K562 (cell line): Measurements from ENCODE around the gene NAE1. TPM values are rescaled to one million over a fixed set of nuclear protein-coding genes. Genes with fewer than 3 reads are reported as not detected.
"Not testable (repeated sequence)": the region's sequence is repeated elsewhere in the genome, so short reads cannot be mapped to it uniquely, and the experiment has no call there.

Experiments used
- ATAC-seq: fragments of 200-7000 bp; cut with Tn5 transposase; 3 replicates; pipeline ENCODE4 v1.9.1; 2020; ENCODE audit warnings: moderate library complexity
- BruUV-seq: library from RNA; stranded (reverse); fragments of 400-500 nt; replicated peaks from 2 replicates; lab custom pipeline; 2021; lab: Mats Ljungman, UMichigan
- CTCF ChIA-PET: fragments of 300-600 bp; formaldehyde crosslinking; extraction: SDS; loops from one replicate; lab custom pipeline; 2021; ENCODE audit warnings: low intra/inter-chr PET ratio; lab: Yijun Ruan, JAX
- POLR2A ChIA-PET: fragments of 300-600, 350-650 bp; sonication (Branson Sonifier 250); formaldehyde crosslinking; extraction: SDS; loops from one replicate; lab custom pipeline; 2021; ENCODE audit warnings: antibody characterized with exemption, inconsistent platforms; lab: Yijun Ruan, JAX
- DNase-seq, 4 experiments: peaks; one replicate each; pipeline versions ENCODE4 v3.0.0 to v3.0.0-alpha.2; 2011 to 2018; ENCODE audit warnings: low spot score in 3 of 4, mixed read lengths in 3 of 4; ENCODE audit errors: extremely low read depth in 1 of 4
- FAIRE-seq: peaks from 2 replicates; lab custom pipeline; 2011; peaks lifted over from hg19 to GRCh38; lab: Jason Lieb, UNC
- H2AFZ ChIP-seq: 2 replicates; pipeline ENCODE4 v1.6.0; 2011; ENCODE audit warnings: low read depth, low read length, control low read depth, inconsistent platforms
- H3K27ac ChIP-seq: fragments of 200-600 bp; 3 replicates; pipeline ENCODE4 v1.8.0; 2011; ENCODE audit warnings: low read depth, mild to moderate bottlenecking, control low read depth, inconsistent platforms, low read length, moderate library complexity, mixed read lengths; ENCODE audit errors: extremely low read depth
- H3K27me3 ChIP-seq, 2 experiments: fragments of 300-600 bp in 1 of 2; 2 replicates in 1 of 2; 3 replicates in 1 of 2; pipeline versions ENCODE4 v1.6.0 to v1.8.0; 2011; ENCODE audit warnings: inconsistent platforms in 2 of 2, low read length in 2 of 2, mild to moderate bottlenecking in 1 of 2, mixed read lengths in 1 of 2, moderate library complexity in 1 of 2; ENCODE audit not compliant: control insufficient read depth in 2 of 2, insufficient read depth in 2 of 2
- H3K36me3 ChIP-seq: fragments of 300-600 bp; 3 replicates; pipeline ENCODE4 v1.8.0; 2011; ENCODE audit warnings: mild to moderate bottlenecking, low read length, inconsistent platforms; ENCODE audit not compliant: control insufficient read depth, insufficient read depth
- H3K4me1 ChIP-seq, 2 experiments: fragments of 200-600 bp in 1 of 2; replicated peaks in 1 of 2; 2 replicates in 1 of 2; 3 replicates in 1 of 2; pipeline versions ENCODE4 v1.5.1 to v1.8.0; 2011; ENCODE audit warnings: inconsistent platforms in 2 of 2, low read length in 2 of 2, mild to moderate bottlenecking in 1 of 2, mixed read lengths in 1 of 2, moderate library complexity in 1 of 2; ENCODE audit not compliant: control insufficient read depth in 2 of 2, insufficient read depth in 2 of 2
- H3K4me2 ChIP-seq: 2 replicates; pipeline ENCODE4 v1.6.1; 2011; ENCODE audit warnings: low read length, control low read depth, inconsistent platforms, mixed read lengths; ENCODE audit not compliant: insufficient read depth
- H3K4me3 ChIP-seq: fragments of 200-600 bp; sonication (generic), shearing (Covaris generic); 2 replicates; pipeline ENCODE4 v1.5.1; 2016; ENCODE audit warnings: control low read depth, inconsistent platforms
- H3K79me2 ChIP-seq: fragments of 200-600 bp; 3 replicates; pipeline ENCODE4 v1.8.0; 2011; ENCODE audit warnings: low read length, inconsistent platforms; ENCODE audit not compliant: control insufficient read depth, insufficient read depth
- H3K9ac ChIP-seq, 2 experiments: 2 replicates each; pipeline versions ENCODE4 v1.6.0 to v1.6.1; 2011; ENCODE audit warnings: low read depth in 2 of 2, low read length in 2 of 2, control low read depth in 1 of 2, inconsistent platforms in 1 of 2, mild to moderate bottlenecking in 1 of 2, mixed read lengths in 1 of 2; ENCODE audit not compliant: insufficient read depth in 1 of 2
- H3K9me1 ChIP-seq: one replicate; pipeline ENCODE4 v1.6.0; 2011; ENCODE audit warnings: inconsistent platforms, mild to moderate bottlenecking, low read length, moderate library complexity; ENCODE audit not compliant: control insufficient read depth, insufficient read depth
- H3K9me3 ChIP-seq: replicated peaks from 2 replicates; pipeline ENCODE4 v1.5.1; 2011; ENCODE audit warnings: low read depth, low read length, inconsistent platforms; ENCODE audit not compliant: control insufficient read depth, insufficient read depth
- H4K20me1 ChIP-seq: replicated peaks from 2 replicates; pipeline ENCODE4 v1.6.1; 2011; ENCODE audit warnings: low read length, inconsistent platforms, mixed read lengths; ENCODE audit not compliant: control insufficient read depth, insufficient read depth
- FOSL1 ChIP-seq: fragments of 200-800 bp; sonication (Bioruptor generic); conservative IDR thresholded peaks from 2 replicates; pipeline ENCODE4 v1.6.1; 2016; ENCODE audit warnings: missing genetic modification characterization, missing compliant biosample characterization
- NCOA2 ChIP-seq, 2 experiments: fragments of 450-650 bp; IDR thresholded peaks; 2 replicates each; pipeline ENCODE4 v1.6.1; 2018; ENCODE audit warnings: mild to moderate bottlenecking in 2 of 2, moderate library complexity in 1 of 2; ENCODE audit not compliant: partially characterized antibody in 2 of 2
- ZNF121 ChIP-seq: sonication (generic); formaldehyde crosslinking; conservative IDR thresholded peaks from 2 replicates; pipeline ENCODE4 v1.8.0; 2022; ENCODE audit warnings: missing genetic modification reagents
- WGBS: fragments of 100-300 bp; shearing (Covaris generic); methylation state at CpG from one replicate; pipeline ENCODE4 v1.1.6; 2016; ENCODE audit warnings: low coverage, mixed read lengths; ENCODE audit not compliant: insufficient coverage; ENCODE audit errors: missing lambda C conversion rate; 5-methylcytosine and 5-hydroxymethylcytosine counted together
- in situ Hi-C: fragments of 300-500 bp; cut with MboI; formaldehyde crosslinking; loops from 4 replicates; pipeline ENCODE4 v1.15.0; 2018; ENCODE audit warnings: inconsistent platforms, mixed read lengths
- intact Hi-C: fragments of 100-400 bp; cut with micrococcal nuclease; formaldehyde crosslinking; loops from 2 replicates; pipeline ENCODE4 v1.14.2; 2022
- polyA plus RNA-seq, 8 experiments: library from polyadenylated mRNA; depleted of rRNA in 4 of 8; stranded (reverse) in 5 of 8; unstranded in 3 of 8; fragments of >200 nt; fragmentation: Nextera tagmentation in 2 of 8; fragmentation: Illumina TruSeq in 1 of 8; extraction: Ambion mirVana in 2 of 8; extraction: Trizol in 1 of 8; gene quantifications; 2 replicates each; pipeline versions ENCODE4 v1.2.1 to v1.2.3, GENCODE V29; 2011 to 2014; ENCODE audit warnings: inconsistent platforms in 1 of 8, missing spikeins in 1 of 8
- total RNA-seq, 7 experiments: library from RNA; depleted of rRNA in 6 of 7; stranded (reverse); fragments of >200 nt in 6 of 7; fragmentation: Illumina TruSeq in 2 of 7; extraction: Trizol in 2 of 7; gene quantifications; 2 replicates each; pipeline versions ENCODE4 v1.2.1 to v1.2.3, GENCODE V29; 2011 to 2021; ENCODE audit warnings: low replicate concordance in 1 of 7

NAE1 gene
- total and polyA plus RNA-seq, 9 of the 15 experiments (the other 6 are each of a cell fraction or from before 2014, with no cell fraction given): 165 to 294 (median 230) TPM

DNA sequence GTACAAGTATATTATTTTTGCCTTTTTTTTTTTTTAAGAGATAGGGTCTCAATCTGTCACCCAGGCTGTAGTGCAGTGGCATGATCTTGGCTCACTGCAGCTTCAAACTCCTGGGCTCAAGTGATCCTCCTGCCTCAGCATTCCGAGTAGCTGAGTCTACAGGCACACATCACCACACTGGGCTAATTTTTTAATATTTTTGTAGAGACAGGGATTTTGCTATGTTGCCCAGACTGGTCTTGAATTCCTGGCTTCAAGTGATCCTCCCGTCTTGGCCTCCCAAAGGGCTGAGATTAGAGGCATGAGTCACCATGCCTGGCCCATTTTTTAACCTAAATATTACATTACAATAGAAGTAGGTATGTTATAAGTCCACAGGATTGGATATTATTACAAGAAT is 32.6 kb downstream of the NAE1 start:
- in situ Hi-C loops: no loop called here
- POLR2A ChIA-PET: no interaction called here

DNA sequence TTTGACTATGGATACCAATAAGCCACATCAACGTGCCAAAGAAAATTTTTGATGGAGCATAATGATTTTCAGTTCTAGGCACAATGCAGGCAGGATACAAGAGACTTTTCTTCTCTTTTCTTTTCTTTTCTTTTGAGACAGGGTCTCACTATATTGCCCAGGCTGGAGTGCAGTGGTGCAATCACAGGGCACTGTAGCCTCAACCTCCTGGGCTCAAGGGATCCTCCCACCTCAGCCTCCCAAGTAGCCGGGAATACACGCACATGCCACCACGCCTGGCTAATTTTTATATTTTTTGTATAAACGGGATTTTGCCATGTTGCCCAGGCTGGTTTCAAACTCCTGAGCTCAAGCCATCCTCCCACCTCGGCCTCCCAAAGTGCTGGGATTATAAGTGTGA is 36.8 kb downstream of the NAE1 start:
- H3K9me3 ChIP-seq, H2AFZ ChIP-seq, in situ Hi-C loops, intact Hi-C loops, DNase-seq, H3K4me1 ChIP-seq, H3K36me3 ChIP-seq, H3K4me2 ChIP-seq, H3K27ac ChIP-seq, H3K79me2 ChIP-seq, ATAC-seq, H4K20me1 ChIP-seq, H3K27me3 ChIP-seq, H3K4me3 ChIP-seq, FAIRE-seq, CTCF ChIA-PET, H3K9ac ChIP-seq, BruUV-seq, H3K9me1 ChIP-seq: not testable (repeated sequence)
- WGBS: 2% methylated on average over 6 of the region's 6 CpGs
- POLR2A ChIA-PET: interaction anchor here (2.3 kb wide), 1 partner anchor 10 kb away, joined by 5 read pairs; no protein-coding TSS in a partner anchor
- peak; percentile 18; the same call in 1 of the 2 replicates for TF ChIP-seq ZNF121

More for the DNA sequence above, 32.6 kb downstream of the NAE1 start:
- 16% methylated on average over 2 of the region's 2 CpGs for WGBS
- DNase-seq: no peak
- no peak overlapping the region for H3K9ac ChIP-seq
- H3K4me2 ChIP-seq: no peak overlapping the region
- no peak overlapping the region for H2AFZ ChIP-seq
- no TSS peak for BruUV-seq
- peaks cover 0 to 3% of the 10 kb centered on the region in 2 experiments; a peak in 1 of 5 replicates for H3K4me1 ChIP-seq
- H3K27ac ChIP-seq: no peak overlapping the region
- H3K27me3 ChIP-seq: no peaks in the 10 kb centered on the region
- H3K9me1 ChIP-seq: no peaks in the 10 kb centered on the region
- H4K20me1 ChIP-seq: no peaks in the 10 kb centered on the region
- H3K36me3 ChIP-seq: peaks cover 15% of the 10 kb centered on the region; the same call in 2 of the 3 replicates
- no peak for TF ChIP-seq NCOA2 (IDR thresholded peaks at IDR 0.05; ENCODE audit: partially characterized antibody in 2 of 2)
- 0 out of 2 replicates have a peak, but pooled peaks have one; percentile 16 for TF ChIP-seq FOSL1 (tag)
- H3K9me3 ChIP-seq: no peaks in the 10 kb centered on the region
- ATAC-seq: no peak
- intact Hi-C loops: no loop called here
- CTCF ChIA-PET: no interaction called here
- FAIRE-seq: no peak
- no peak overlapping the region for H3K4me3 ChIP-seq
- H3K79me2 ChIP-seq: no peaks in the 10 kb centered on the region
